ENCODE data around the gene CD8B.
"Not testable (repeated sequence)": the region's sequence is repeated elsewhere in the genome, so short reads cannot be mapped to it uniquely, and the experiment has no call there.

The CD8B gene

GRCh38 chr2:86835548-86835889, 26.2 kb downstream of the CD8B start:
- DNase-seq, result not testable (repeated sequence)

GRCh38 chr2:86833315-86833714, 28.4 kb downstream of the CD8B start:
- no peak for DNase-seq

GRCh38 chr2:86832334-86833096, 29.2 kb downstream of the CD8B start:
- no peak for DNase-seq

- no peak for DNase-seq
Measured at GRCh38 chr2:86831537-86831936, 30.1 kb downstream of the CD8B start.

DNA sequence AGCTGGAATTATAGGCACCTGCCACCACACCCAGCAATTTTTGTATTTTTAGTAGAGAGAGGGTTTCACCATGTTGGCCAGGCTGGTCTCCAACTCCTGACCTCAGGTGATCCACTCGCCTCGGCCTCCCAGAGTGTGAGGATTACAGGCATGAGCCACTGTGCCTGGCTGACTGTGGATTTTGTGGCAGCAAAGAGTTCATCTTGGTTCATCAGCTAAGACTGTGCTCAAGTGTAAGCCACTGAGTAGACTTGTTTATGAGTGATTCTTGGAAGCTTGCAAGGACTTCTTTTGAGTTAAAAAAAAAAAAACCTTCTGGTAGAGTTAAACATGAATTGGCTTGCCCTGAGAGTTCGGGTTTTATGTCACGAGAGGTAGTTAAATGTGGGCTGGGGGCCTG, 34.7 kb downstream of the CD8B start:
- DNase-seq, result no peak

DNA sequence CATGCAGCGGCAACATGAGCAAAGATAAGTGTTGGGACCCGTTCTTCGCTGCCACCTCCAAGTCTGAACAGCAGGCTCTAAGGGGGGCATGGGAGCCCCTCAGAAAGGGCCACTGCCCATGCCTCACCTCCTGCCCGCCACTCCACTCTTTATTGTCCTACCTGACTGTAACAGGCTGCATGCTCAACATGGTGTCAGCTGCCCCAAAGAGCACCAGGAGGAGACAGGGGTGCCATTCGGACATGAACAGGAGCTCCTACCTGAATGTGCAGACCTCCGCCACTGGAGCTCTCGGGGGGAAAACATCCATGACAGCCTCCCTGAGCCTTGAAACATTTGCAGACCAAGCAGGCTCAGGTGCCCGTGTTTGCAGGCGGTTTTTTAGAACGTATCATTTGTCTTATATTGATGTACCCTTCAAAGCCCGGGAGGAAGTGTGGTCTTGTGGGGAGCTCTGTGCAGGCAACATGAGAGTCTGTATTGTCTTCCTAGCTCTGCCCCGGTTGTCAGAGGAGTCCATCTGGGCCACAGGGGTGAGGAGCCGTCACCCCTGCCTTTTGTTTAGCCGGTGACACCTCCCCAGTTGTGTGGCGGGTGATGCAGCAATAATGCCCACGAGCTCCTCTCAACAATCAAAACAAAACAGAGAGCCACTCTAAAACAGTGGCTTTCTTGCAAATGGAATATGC, 35.8 kb downstream of the CD8B start:
- DNase-seq, result no peak

DNA sequence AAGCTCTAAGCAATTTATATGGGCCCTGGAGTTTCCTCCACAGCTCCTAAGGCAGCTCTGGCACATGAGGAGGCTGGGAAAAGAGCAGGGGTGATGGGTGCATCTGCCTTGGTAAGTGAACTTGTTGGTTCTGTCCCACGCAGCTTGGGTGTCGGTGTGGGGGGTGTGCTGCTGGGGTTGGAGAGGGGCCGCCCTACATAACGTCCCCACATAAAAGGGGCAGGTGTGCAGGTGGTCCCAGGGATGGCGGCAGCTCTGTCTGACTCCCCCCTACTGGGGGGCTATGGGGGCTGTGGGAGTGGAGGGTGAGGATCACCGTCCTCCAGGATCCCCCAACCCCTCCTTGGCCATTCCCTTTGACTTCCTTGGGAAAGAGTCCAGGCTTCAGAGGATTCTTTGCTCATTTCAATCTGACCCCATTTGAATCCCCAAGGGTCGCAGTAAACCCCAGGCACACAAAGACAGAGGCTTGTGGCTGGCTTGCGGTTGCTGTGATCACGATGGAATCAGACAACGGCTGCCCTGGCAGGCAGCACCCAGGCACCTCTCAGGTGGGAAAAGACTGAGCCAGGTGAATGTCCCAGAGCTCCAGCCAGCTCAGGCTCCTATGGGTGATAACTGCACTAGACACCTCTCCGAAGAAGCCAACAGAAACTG, 36.5 kb downstream of the CD8B start:
- DNase-seq, result no peak

DNA sequence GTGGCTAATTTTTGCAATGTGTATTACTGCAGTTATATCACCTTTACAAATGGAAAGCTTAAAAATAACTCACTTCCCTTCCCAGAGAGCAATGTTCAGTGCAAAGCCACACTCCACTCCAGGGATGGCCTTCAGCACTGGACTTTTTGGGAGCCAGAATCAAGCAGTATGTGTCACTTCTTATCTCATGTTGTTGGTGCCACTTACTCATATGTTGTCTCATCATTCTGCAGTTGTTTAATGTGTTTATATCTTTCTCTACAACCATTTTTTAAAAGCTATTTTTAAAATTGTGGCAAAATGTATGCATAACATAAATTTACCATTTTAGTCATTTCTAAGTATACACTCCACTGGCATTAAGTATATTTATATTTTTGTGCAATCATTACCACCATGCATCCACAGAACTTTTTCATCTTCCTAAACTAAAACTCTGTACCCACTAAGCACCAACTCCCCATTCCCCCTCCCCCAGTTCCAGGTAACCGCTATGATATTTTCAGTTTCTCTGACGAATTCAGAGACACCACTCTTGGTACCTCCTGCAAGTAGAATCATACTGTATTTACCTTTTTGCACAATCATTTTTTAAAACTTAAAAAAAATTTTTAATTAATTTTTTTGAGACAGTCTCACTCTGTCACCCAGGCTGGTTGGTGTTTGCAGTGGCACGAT, 38.9 kb downstream of the CD8B start:
- no peak for DNase-seq

- no peak for DNase-seq
Measured at GRCh38 chr2:86821842-86822241, 39.8 kb downstream of the CD8B start.

DNA sequence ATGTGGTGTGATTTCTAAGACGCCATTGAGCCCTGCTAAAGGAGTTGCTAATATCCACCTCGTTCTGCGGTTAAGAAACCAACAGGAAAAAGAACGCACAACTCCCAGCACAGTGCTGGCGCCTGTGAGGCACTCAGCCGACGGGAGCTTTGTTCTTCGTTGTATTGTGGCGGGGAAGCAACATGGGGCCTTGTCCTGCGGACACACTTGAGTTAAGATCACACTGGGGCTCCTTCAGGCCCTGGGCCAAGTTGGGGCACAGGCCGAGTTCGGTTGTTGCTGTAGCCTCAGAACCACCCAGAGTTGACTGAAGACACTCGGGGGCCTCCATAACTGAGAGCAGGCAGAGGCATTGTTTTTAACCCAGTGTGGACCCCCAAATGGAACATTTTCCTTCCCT, 40.4 kb downstream of the CD8B start:
- DNase-seq, result no peak

GRCh38 chr2:86818957-86819356, 42.7 kb downstream of the CD8B start:
- no peak for DNase-seq

DNA sequence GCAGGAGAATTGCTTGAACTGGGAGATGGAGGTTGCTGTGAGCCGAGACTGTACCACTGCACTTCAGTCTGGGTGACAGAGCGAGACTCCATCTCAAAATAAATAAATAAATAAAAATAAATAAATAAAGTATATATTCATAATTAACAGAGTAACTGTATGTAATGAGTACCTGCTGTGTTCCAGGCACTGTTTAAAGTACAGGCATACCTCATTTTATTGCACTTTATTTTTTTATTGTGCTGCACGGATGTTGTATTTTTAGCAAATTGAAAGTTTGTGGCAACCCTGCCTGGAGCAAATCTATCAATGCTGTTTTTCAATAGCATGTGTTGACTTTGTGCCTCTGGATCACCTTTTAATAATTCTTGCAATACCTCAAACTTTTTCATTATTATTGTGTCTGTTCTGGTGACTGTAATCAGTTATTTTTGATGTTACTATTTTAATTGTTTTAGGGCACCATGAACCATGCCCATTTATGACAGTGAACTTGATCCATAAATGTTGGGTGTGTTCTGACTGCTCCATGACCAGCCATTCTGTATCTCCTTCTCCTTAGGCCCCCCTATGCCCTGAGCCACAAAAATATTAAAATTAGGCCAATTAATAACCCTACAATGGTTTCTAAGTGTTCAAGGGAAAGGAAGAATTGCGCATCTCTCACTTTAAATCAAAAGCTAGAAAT, 43.4 kb downstream of the CD8B start:
- DNase-seq, result no peak

DNA sequence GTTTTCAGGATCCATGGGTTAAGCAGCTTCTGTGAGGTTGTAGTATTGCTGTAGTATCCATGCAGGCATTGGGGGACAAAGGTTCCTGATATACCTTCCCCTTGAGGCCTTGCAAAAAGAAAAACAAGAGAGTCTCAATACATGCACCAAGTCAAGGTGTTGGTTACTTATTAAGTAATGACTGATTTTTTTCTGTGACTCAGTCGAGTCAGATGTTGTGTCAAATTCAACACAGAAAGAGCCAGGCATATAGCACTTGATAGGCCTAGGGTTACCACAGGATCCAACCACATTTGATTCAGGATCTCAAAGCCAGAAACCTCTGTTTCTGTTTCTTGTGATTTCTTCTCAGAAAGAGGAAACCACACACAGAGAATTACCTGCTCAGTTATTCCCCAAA, 46.1 kb downstream of the CD8B start:
- no peak for DNase-seq

DNA sequence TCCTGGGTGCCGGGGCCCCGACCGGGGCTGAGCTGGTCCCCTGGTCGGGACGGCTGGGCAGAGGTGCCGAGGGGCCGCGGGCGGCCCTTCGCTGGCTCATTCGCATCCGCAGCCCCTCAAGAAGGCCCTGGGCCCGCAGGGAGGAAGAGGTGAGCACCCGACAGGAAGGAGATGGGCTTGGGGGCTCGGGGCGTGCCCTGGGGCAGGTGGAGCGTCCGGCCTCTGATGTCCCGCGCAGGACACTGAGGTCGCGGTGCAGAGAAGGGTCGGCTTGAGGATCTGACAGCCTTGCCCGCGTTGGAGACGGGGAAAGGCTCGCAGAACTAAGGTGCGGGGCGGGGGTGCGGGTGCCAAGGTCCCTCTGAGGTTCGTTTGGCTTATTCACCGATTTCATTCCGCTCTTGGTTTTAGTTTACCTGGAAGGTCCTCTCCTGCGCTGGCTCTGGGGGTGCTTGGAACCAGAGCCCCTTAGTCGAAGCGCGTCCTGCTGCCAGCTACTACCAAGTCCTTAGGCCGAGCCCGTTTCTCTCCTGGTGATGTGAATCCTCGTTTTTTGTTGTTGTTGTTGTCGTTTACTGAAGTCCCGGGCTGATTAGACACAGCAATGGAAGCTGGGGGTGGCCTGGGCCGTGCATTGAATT, 52.1 kb downstream of the CD8B start:
- no peak for DNase-seq

DNA sequence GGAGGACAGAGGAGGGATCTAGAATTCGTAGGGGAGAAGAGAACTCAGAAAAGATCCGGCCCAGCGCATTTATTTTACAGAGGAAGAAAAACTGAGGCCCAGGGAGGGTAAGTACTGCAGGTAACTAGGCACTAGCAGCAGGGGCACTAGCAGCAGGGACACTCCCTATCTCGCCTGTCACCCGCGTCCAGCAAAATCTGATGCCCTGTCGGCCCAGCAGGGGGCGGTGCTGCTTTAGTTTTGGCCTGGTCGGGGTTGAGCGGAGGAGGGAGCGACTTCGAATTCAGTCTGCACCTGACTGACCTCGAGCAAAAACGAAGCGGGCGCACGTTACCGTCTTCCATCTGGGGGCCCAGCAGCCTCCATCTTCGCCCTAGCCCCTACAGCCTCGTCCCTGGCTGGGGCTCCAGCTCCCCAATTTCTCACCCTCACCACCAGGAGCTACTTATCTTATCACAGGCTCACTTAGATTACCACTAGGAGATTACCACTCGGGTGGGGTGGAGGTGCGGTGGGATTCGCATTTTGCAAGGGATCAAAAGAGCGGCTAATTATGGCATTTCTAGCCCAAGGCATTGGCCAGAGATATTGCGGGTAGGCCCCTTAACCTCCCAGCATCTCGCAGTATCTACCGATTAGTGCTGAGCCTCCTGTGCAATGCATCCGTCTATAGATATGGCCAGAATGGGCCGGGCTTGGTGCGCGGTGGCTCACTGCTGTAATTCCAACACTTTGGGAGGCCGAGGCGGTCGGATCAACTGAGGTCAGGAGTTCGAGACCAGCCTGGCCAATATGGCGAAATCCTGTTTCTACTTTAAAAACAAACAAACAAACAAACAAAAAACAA, 53.1 kb downstream of the CD8B start:
- DNase-seq, result peak; percentile 59

DNA sequence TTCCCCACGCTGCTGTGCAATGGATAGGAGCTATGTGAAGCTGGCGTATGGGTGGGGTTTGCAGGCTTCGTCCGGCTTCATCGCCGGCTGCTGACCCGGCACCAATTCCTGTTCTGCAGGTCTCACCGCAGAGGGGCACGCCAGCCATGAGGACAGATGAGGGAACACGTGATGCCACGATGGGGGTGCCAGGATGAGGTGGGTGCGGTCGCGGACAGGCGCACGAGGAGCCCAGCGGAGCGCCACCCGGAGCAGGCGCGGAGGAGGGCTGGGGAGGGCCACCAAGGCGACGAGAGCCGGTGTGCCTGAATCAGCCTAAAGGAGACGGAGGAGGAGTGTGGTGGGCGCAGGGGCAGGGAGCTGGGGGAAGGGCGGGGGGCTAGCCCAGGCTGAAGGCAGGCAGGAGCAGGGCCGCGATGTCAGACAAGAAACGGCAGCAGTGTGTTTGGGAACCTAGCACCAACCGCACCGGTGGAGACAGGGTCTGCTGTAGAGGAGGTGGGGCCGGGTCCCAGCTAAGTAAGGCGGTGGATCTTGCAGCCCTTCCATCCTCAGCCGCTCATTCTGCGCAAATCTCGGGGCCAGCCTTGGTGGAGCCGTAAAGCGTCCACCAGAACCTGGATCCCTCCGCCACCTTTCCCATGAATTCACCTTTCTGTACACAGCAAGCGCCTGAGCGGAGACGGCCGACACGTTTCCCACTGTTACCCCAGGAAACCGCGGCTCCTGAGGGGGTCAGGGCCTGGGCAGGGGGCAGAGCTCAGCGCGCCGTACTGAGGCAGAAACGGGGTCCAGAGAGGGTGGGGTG, 54.0 kb downstream of the CD8B start:
- peak; percentile 60 for DNase-seq

GRCh38 chr2:86807133-86807467, 54.6 kb downstream of the CD8B start:
- no peak for DNase-seq

DNA sequence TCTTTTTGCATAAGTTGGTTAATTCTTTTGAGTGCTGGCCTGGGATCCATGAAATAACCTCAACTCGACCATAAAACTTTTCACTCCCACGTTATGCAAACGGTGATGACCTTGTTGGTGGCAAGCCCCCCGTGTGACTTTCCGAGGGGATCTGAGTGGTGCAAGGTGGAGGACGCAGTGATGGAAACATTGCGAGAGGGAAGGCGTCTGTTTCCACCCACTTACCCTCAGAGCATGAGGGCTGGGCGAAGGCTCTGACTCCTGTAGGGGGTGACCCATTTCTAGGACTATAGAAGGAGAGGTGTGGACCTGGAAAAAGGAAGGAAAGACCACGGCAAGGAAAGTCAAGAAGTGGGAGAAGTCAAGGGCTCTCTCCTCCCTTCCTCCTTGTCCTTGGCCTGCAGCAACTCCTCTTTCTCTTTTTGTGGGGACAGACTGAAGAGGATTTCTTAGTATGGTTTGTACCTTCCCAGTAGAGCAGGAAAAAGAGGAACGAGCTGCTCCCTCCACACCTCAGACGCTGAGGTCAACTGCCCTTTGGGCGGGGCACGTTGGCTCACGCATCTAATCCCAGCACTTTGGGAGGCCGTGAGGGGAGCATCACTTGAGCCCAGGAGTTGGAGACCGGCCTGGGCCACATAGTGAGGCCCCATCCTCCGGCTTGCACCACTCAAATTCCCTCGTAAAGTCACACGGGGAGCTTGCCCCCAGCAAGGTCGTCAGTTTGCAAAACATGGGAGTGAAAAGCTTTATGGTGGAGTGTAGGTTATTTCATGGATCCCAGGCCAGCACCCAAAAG, 55.4 kb downstream of the CD8B start:
- DNase-seq, result no peak

GRCh38 chr2:86800856-86801567, 60.7 kb downstream of the CD8B start:
- DNase-seq, result no peak

Measured in NCI-H524 treated with DMSO at 0.1 percent for 48 hours (cell line).